HG03060 (cell line): ENCODE measurements around the gene HNRNPDL.
A peak's percentile ranks its signal among the peaks of the same experiment; 100 is the strongest.
"Not testable (repeated sequence)": the region's sequence is repeated elsewhere in the genome, so short reads cannot be mapped to it uniquely, and the experiment has no call there.

Source experiments
- ATAC-seq: cut with Tn5 transposase; IDR thresholded peaks from one replicate; pipeline ENCODE4 v1.9.1; 2021; ENCODE audit warnings: low read depth, moderate number of reproducible peaks; ENCODE audit not compliant: unreplicated experiment

Gene HNRNPDL

DNA sequence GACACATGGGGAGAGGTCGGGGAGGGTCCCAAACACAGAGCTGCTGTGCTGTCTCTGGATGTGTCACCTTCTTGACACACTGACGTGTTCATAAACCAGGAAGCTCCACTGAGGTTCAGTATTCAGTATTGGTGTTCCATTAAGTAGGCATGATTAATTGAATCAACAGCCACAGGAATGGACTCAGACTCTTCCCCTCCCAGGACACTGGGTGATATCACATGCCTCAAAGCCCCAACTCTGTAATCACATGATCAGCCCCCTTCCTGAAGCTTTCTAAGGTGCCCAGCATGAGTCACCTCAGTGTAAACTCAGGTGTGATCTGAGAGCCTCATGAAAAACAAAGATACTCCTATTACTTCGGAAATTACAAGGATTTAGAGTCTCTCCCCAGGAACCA is 35.4 kb downstream of the HNRNPDL start:
- no peak for ATAC-seq

DNA sequence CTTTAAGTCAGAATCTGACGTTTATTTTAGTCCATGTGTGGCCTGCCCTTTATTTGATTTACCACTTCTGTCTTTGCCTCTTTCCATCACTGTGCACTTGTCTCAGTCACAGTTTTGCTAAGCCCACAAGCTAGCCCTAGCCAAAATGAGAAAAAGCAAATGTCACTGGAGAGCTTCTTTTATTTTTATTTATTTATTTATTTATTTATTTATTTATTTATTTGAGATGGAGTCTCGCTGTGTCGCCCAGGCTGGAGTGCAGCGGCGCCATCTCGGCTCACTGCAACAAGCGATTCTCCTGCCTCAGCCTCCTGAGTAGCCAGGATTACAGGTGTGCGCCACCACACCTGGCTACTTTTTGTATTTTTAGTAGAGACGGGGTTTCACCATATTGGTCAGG is 40.2 kb downstream of the HNRNPDL start:
- not testable (repeated sequence) for ATAC-seq

DNA sequence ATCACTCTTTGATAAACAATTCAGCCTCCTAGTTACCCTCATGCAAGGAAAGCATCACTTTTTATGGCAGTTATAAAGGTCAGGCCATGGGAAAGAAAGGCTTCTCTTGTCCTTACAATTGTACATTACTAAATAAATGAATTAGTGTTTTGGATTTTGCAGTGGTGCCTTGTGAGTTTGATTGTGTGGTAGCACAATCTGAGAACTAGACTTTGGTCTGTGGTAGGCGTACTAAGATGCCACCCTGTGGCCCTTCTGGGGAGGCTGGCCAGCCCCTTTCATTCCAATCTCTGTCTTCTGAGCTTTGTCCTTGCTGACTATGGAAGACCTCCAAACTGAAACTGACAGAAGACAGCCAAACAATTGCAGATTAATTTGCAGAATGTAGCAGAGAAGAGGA is 41.9 kb downstream of the HNRNPDL start:
- ATAC-seq = no peak

DNA sequence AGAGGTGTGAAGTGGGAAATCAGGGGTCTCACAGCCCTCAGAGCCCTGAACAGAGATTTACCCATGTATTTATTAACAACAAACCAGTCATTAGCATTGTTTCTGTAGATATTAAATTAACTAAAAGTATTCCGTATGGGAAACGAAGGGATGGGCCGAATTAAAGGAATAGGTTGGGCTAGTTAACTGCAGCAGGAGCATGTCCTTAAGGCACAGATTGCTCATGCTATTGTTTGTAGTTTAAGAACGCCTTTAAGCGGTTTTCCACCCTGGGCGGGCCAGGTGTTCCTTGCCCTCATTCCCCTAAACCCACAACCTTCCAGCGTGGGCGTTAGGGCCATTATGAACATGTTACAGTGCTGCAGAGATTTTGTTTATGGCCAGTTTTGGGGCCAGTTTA is 44.0 kb downstream of the HNRNPDL start:
- not testable (repeated sequence) for ATAC-seq

DNA sequence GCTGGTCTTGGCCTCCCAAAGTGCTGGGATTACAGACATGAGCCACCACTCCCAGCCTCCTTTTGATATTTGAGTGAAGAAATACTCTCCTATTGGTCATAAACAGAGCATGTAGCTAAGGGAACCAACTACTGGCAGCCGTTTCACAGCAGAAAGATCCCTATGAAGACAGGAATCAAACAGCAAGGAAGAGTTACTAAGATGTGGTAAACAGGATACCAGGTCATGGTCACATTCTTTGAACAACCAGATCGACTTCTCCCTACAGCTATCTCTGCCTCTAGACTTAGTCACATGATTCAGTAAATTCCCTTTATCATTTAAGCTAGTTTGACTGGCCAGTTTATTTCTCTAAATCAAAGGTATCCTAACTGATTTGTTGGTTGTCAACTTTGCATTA is 47.5 kb downstream of the HNRNPDL start:
- ATAC-seq = no peak

DNA sequence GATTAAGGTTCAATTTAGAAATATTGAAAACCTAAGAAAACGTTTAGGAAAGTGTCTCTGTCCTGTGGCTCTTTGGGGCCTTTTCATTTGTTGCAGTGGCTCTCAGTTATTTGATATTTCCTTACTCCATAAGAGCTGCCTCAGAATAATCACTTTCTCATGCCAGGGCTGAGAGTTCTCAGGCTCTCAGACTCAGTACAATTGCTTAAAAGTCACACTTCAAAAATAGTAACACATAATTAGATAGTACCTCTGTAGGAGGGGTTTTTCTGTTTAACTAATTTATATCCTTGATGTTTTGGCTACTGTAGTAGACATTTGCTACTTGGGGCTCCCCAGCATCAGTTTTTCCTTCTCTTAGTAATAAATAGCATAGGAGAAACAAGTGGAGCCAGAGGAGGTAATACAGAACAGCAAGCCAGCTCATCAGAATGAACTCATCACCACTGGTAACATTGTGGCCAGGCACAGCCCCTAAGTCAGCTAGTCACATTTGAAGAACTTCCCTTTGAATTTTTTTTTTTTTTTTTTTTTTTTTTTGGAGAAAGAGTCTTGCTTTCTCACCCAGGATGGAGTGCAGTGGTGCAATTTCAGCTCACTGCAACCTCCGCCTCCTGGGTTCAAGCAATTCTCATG is 48.5 kb downstream of the HNRNPDL start:
- ATAC-seq = no peak

DNA sequence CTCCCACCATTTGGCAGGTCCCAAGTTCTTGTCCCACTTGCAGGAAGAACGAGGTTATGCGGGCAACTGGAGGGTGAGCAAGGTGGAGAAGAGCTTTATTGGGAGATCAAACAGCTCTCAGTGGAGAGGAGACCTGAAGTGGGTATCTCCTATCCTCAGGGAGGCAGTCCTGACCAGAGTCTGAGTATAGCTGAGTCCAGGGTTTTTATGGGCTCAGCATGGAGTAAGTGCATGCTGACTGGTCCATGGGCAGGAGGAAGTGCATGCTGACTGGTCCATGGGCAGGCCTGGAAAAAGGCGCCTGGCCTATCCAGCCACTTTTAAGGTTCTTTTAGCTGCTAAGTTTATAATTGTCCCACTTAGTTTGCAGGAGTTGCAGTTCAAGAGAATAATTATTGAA is 49.0 kb downstream of the HNRNPDL start:
- ATAC-seq = no peak

DNA sequence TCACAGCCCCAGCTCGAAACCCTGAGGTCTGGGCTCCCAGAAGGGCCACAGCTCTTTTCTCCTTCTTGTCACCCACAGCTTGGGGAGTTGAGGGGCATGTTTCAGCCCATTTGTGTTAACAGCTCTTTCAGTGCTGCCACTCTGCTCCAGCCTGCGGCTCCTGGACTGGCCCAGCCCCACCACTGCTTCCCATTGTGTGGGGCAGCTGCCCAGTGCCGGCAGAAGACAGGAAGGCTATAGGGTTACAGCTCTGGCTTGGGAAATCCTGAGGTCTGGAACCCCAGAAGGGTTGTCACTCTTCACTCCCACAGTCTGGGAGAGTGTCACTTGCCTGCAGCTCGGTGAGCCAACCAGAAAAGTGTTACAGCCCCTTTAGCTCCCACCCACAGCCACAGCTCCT is 49.4 kb downstream of the HNRNPDL start:
- ATAC-seq = no peak

DNA sequence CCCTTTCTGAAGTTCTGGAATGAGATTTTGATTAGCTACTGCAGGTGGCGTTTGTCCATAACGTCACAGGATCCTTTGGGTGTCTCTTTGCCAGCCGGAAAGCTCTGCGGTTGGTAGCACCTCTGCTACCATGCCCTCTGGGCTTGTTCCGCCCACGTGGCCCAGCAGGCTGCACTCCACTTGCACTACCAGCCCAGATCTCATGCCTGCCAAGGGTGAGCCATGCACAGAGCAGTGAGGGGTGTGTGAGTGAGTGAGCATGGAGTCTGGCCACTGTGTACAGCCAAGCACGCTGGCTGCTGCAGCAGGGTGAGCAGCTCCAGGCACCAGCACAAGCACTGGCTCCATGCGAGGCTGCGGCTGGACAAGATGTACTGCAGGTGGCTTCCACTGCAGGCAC is 49.9 kb downstream of the HNRNPDL start:
- no peak for ATAC-seq

DNA sequence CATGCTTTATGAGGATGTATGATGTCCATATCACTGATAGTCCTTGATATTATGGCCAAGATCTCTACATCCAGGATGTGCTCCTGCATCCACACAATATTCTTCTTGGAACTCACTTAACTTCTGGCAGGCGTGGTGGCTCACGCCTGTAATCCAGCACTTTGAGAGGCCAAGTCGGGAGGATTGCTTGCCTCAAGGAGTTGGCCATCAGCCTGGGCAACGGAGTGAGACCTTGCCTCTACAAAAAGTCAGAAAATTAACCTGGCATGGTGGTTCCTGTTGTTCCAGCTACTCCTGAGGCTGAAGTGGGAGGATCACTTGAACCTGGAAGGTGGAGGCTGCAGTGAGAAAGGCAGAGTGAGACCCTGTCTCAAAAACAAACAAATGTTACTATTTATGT is 54.2 kb downstream of the HNRNPDL start:
- no peak for ATAC-seq

DNA sequence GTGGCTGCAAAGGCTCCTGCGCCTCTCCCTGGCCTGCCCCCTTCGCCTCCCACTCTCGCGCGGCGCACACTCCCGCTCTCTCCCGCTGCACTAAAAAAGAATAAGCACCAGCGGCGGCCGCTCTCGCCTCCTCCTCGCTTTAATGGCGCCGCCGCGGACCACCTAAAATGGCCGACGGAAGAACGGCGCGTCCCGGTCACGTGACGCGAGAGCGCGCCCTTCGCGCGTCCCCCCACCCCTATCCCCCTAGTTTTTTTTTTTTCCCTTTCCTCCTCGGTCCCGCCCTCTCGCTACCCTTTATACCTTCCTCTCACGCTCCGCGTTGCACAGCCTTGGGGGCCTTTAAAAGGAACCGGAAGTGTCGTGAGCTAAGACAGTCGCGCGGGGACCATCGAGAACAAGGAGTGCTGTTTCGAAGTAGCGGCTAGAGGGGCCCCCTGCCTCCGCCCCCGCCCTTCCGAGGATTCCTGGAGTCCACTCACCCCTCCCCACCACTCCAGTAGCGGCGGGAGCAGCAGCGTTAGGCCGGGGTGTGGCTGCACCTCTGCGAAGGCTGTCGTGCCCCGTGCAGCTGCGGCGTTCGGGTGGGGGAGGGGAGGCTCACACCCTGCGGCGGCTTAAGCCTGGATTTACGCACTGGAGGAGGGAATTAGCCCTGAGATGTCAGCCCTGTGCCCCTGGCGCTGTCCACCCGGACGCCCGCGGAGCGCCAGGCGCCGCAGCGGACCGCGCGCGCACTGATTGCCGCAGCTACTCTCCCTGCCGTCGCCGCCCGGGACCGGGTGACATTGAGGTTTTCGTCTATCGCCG is 56.2 kb downstream of the HNRNPDL start, which contains the start of gene HNRNPD:
HNRNPD (minus strand) TSS at position 176 of the 810 bp plus-strand sequence. CDS start 313 bp downstream, outside the sequence.
- peak; percentile 98 for ATAC-seq

DNA sequence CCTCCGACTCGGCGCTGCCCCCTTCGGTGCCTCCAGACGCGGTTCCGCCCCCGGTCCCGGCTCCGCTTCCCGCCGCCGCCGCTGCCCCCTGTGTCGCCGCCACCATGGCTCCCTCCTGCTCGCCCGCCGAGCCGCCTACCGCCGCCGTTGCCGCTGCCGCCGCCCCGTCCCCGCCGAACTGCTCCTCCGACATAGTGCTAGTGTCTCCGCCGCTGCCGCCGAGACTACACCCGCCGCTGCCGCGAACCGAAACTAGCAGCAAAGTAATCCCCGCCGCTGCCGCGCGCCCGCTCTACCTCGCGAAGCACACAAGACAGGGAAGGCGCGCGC is 56.8 kb downstream of the HNRNPDL start:
- ATAC-seq = peak; percentile 11
